Stomach (tissue), 4 donors: Measurements from ENCODE around the gene OR5H2.
"Not testable (repeated sequence)": the region's sequence is repeated elsewhere in the genome, so short reads cannot be mapped to it uniquely, and the experiment has no call there.

Source experiments
- CTCF ChIP-seq, 7 experiments: fragments of 450-650 bp in 4 of 7; fragments of 200-600 bp in 3 of 7; sonication (generic) in 3 of 7; IDR thresholded peaks; one replicate each; pipeline ENCODE4 v1.5.1; 2016 to 2019; ENCODE audit warnings: antibody characterized with exemption in 7 of 7, control low read depth in 2 of 7, mild to moderate bottlenecking in 1 of 7
- POLR2AphosphoS5 ChIP-seq, 3 donors: sonication (generic); formaldehyde crosslinking; IDR thresholded peaks; one replicate each; pipeline ENCODE4 v1.6.1; 2016; ENCODE audit warnings: antibody characterized with exemption in 3 of 3

GRCh38 chr3:98256026-98256425, 26.3 kb upstream of the OR5H2 start:
- TF ChIP-seq CTCF, POLR2AphosphoS5 (IDR thresholded peaks at IDR 0.05): not testable (repeated sequence)
